CD4-positive, CD25-positive, alpha-beta regulatory T cell (primary cell): Measurements from ENCODE around the gene MAGT1. TPM values are rescaled to one million over a fixed set of nuclear protein-coding genes. Genes with fewer than 3 reads are reported as not detected.
"Not testable (repeated sequence)": the region's sequence is repeated elsewhere in the genome, so short reads cannot be mapped to it uniquely, and the experiment has no call there.

Source experiments
- ATAC-seq, 2 donors: fragments of 150-1000 bp; cut with Tn5 transposase; one replicate each; pipeline ENCODE4 v1.10.0; 2021; ENCODE audit warnings: low read depth in 2 of 2, moderate number of reproducible peaks in 2 of 2, moderate library complexity in 1 of 2
- DNase-seq, 3 donors: peaks; one replicate each; pipeline versions ENCODE4 v3.0.0 to v3.0.0-alpha.2; 2012 to 2022; ENCODE audit warnings: mixed read lengths in 1 of 3
- H3K27ac ChIP-seq: one replicate; pipeline ENCODE4 v1.7.0; 2013; ENCODE audit warnings: mild to moderate bottlenecking, low read length; ENCODE audit not compliant: insufficient read depth, poor library complexity, severe bottlenecking
- H3K27me3 ChIP-seq: one replicate; pipeline ENCODE4 v1.7.0; 2013; ENCODE audit warnings: low read length; ENCODE audit not compliant: control insufficient read depth, insufficient read depth
- H3K36me3 ChIP-seq: one replicate; pipeline ENCODE4 v1.7.0; 2013; ENCODE audit warnings: mild to moderate bottlenecking, low read length, moderate library complexity; ENCODE audit not compliant: control insufficient read depth, insufficient read depth
- H3K4me1 ChIP-seq: 2 replicates; pipeline ENCODE4 v1.7.0; 2013; ENCODE audit warnings: mild to moderate bottlenecking, low read length; ENCODE audit not compliant: insufficient read depth, control insufficient read depth, poor library complexity, severe bottlenecking
- H3K4me3 ChIP-seq: one replicate; pipeline ENCODE4 v1.7.0; 2013; ENCODE audit warnings: low read depth, mild to moderate bottlenecking, low read length, moderate library complexity
- H3K9me3 ChIP-seq, 2 experiments: 1 replicate in 1 of 2; 2 replicates in 1 of 2; pipeline ENCODE4 v1.7.0; 2013; ENCODE audit warnings: low read length in 2 of 2, mild to moderate bottlenecking in 1 of 2, moderate library complexity in 1 of 2; ENCODE audit not compliant: control insufficient read depth in 2 of 2
- H3K27ac Mint-ChIP-seq, 3 donors: one replicate each; pipeline ENCODE4 v1.8.0; 2020 to 2022; ENCODE audit warnings: mild to moderate bottlenecking in 3 of 3, mixed read lengths in 3 of 3, moderate library complexity in 2 of 3
- H3K27me3 Mint-ChIP-seq: one replicate; pipeline ENCODE4 v1.8.0; 2022; ENCODE audit warnings: mild to moderate bottlenecking, mixed read lengths
- H3K36me3 Mint-ChIP-seq: one replicate; pipeline ENCODE4 v1.8.0; 2020; ENCODE audit warnings: mixed read lengths
- H3K4me1 Mint-ChIP-seq, 4 donors: one replicate each; pipeline ENCODE4 v1.8.0; 2020 to 2022; ENCODE audit warnings: mixed read lengths in 4 of 4, mild to moderate bottlenecking in 1 of 4
- H3K4me3 Mint-ChIP-seq, 4 donors: one replicate each; pipeline ENCODE4 v1.8.0; 2020 to 2022; ENCODE audit warnings: mild to moderate bottlenecking in 4 of 4, mixed read lengths in 4 of 4, moderate library complexity in 3 of 4
- H3K9me3 Mint-ChIP-seq, 7 donors: one replicate each; pipeline ENCODE4 v1.8.0; 2020 to 2022; ENCODE audit warnings: mixed read lengths in 7 of 7, mild to moderate bottlenecking in 3 of 7, moderate library complexity in 2 of 7
- polyA plus RNA-seq, 4 donors: library from polyadenylated mRNA; unstranded; fragments of 300-500 nt; fragmentation: Illumina TruSeq; gene quantifications; one replicate each; pipeline ENCODE4 v1.2.3, GENCODE V29; 2021
- total RNA-seq: library from RNA; stranded (reverse); gene quantifications from one replicate; pipeline ENCODE4 v1.2.3, GENCODE V29; 2022

MAGT1 gene
- total RNA-seq: 37.8 TPM
- polyA plus RNA-seq: 10 to 100 TPM; 24.8 to 29.4 (median 28.2) TPM

DNA sequence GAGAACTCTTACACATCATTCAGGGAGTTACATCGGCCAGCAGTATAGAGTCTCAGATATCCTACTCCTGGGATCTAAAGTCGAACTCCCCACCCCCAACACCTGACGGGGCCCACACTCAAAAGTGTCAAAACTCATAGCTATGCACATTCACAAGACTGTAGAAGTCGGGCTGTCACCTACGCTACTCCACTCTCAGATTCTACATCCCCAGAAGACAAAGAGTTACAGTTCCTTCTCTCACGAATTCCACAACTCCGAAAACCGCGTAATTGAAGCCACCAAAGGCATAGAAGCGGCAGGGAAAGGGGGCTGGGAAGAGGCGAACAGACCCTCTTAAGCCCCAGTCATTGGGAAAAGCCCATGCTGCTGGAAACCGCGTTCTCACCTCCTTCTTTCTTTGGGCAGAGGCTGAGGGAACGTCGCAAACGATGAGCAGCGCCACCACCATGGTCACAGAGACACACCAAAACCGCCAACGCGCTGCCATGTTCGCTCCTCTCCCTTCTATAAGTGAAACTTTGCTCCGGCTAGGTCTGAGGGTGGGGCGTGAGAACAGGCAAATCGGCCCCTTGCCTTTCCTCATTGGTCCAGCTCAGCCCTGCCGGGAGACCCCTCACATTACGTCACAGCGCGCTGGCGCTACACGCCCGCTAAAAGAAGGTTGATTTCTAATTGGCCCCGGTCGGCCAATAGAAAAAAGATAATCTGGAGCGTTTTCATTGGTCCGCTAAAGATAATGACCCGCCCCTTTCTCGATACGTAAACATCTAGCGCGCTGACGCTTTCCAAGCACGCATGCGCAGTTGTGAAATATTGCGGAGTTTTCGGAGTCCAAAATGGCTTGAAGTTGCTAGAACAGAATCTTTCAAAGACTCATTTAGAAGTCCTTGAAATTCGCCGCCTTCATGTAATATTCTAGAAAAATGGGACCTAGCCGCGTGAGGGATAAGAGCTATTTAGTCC is at the start of gene MAGT1:
TSS of gene MAGT1 (minus strand) at position 515 of the 966 bp plus-strand sequence. CDS start at position 490, 25 bp downstream.
- H3K9me3 ChIP-seq: no peaks in the 10 kb centered on the region
- ATAC-seq: peak; percentile 90 to 92
- Mint-ChIP-seq H3K27me3 (no peaks in the 10 kb centered on the region), H3K4me3 (peak within 1 kb of the TSS; percentile 92 to 98 (median 94)), H3K27ac (peak within 1 kb of the TSS; percentile 97 to 100 (median 99)), H3K9me3 (peaks cover 0 to 4% (median 0%) of the 10 kb centered on the region in 7 donors), H3K36me3 (no peaks in the 10 kb centered on the region), H3K4me1 (peaks cover 5 to 43% (median 25%) of the 10 kb centered on the region in 4 donors)
- no peaks in the 10 kb centered on the region for H3K27me3 ChIP-seq
- peak within 1 kb of the TSS; percentile 95 for H3K27ac ChIP-seq
- H3K4me1 ChIP-seq: peaks cover 16% of the 10 kb centered on the region
- H3K36me3 ChIP-seq: no peaks in the 10 kb centered on the region
- DNase-seq: peak; percentile 88 to 96 (median 93)
- peak within 1 kb of the TSS; percentile 95 for H3K4me3 ChIP-seq

- not testable (repeated sequence) for H3K27ac ChIP-seq, H3K27me3 Mint-ChIP-seq, H3K4me1 ChIP-seq, H3K9me3 ChIP-seq, H3K36me3 Mint-ChIP-seq, ATAC-seq, H3K27me3 ChIP-seq, DNase-seq, H3K27ac Mint-ChIP-seq, H3K9me3 Mint-ChIP-seq, H3K4me3 ChIP-seq, H3K4me3 Mint-ChIP-seq, H3K36me3 ChIP-seq
- H3K4me1 Mint-ChIP-seq: peaks cover 0 to 17% (median 0%) of the 10 kb centered on the region in 4 donors
Measured at GRCh38 chrX:77945031-77945430, 49.8 kb upstream of the MAGT1 start.

DNA sequence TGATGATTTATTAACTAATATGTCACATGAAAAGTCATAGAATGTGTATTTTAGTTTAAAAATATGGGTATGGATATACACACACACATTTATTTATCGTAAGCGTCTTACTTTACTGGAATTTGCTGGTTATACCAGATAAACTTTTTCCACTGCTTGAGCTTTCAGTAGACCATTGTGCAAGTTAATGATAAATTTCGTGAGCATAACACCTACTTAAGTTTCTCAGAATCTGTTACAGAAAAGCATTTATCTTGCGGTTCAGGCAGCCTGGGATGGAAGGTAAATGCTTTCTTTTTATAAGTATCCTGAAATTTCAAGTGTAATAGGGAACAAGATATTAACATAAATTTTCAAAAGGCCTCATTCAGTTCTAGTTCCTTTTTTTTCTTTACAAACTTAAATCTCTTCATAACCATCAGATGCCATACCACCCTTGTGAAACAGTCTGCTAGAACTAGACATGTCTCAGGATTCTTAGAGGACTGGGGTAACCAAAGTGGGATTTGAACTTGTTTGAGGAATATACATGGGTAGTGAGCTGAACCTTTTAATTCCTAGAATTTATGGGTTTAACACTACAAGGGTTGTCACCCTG is 42.9 kb upstream of the MAGT1 start:
- no peak overlapping the region for H3K27ac ChIP-seq

DNA sequence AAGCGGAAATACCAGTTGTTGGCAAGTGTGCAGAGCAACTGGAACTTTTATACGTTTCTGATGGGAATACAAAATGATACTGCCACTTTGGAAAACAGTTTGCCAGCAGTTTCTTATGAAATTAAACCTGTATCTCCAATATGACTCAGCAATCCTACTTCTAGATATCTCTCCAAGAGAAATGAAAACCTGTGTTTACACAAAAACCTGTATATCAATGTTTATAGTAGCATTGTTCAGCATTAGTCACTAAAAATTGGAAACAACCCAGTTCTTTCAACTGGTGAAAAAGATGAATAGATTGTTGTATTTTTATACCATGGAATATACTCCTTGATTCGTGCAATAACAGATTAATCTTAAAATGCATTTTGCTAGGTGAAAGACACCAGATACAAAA is 42.1 kb upstream of the MAGT1 start:
- ATAC-seq: no peak
- no peaks in the 10 kb centered on the region for H3K9me3 ChIP-seq
- no peak overlapping the region for H3K27ac Mint-ChIP-seq

More for the DNA sequence above, 42.9 kb upstream of the MAGT1 start:
- Mint-ChIP-seq H3K36me3 (no peaks in the 10 kb centered on the region), H3K4me1 (peaks cover 0 to 17% (median 3%) of the 10 kb centered on the region in 4 donors), H3K27ac (no peak overlapping the region), H3K4me3 (no peak overlapping the region), H3K9me3 (no peaks in the 10 kb centered on the region), H3K27me3 (no peaks in the 10 kb centered on the region)
- Histone ChIP-seq H3K36me3 (no peaks in the 10 kb centered on the region), H3K9me3 (no peaks in the 10 kb centered on the region), H3K4me3 (no peak overlapping the region), H3K4me1 (no peaks in the 10 kb centered on the region), H3K27me3 (no peaks in the 10 kb centered on the region)
- ATAC-seq (no peak), DNase-seq (no peak)

GRCh38 chrX:77936299-77936698 is 41.1 kb upstream of the MAGT1 start:
- peaks cover 0 to 12% (median 3%) of the 10 kb centered on the region in 4 donors for H3K4me1 Mint-ChIP-seq
- no peak overlapping the region for H3K4me3 Mint-ChIP-seq
- H3K27me3 Mint-ChIP-seq: no peaks in the 10 kb centered on the region
- H3K27me3 ChIP-seq: no peaks in the 10 kb centered on the region
- H3K4me3 ChIP-seq: no peak overlapping the region
- H3K27ac Mint-ChIP-seq: no peak overlapping the region
- H3K36me3 Mint-ChIP-seq: no peaks in the 10 kb centered on the region
- H3K36me3 ChIP-seq: no peaks in the 10 kb centered on the region
- no peaks in the 10 kb centered on the region for H3K9me3 Mint-ChIP-seq
- no peaks in the 10 kb centered on the region for H3K9me3 ChIP-seq
- no peak overlapping the region for H3K27ac ChIP-seq
- H3K4me1 ChIP-seq: no peaks in the 10 kb centered on the region
- DNase-seq (no peak), ATAC-seq (no peak)

More for the DNA sequence above, 42.1 kb upstream of the MAGT1 start:
- Histone ChIP-seq H3K27me3 (no peaks in the 10 kb centered on the region), H3K4me3 (no peak overlapping the region), H3K4me1 (no peaks in the 10 kb centered on the region), H3K27ac (no peak overlapping the region), H3K36me3 (no peaks in the 10 kb centered on the region)
- no peak for DNase-seq
- H3K27me3 Mint-ChIP-seq: no peaks in the 10 kb centered on the region
- H3K4me1 Mint-ChIP-seq: peaks cover 0 to 14% (median 3%) of the 10 kb centered on the region in 4 donors
- H3K36me3 Mint-ChIP-seq: no peaks in the 10 kb centered on the region
- no peaks in the 10 kb centered on the region for H3K9me3 Mint-ChIP-seq
- no peak overlapping the region for H3K4me3 Mint-ChIP-seq

GRCh38 chrX:77935886-77936285 is 40.7 kb upstream of the MAGT1 start:
- H3K27me3 Mint-ChIP-seq: no peaks in the 10 kb centered on the region
- no peaks in the 10 kb centered on the region for H3K9me3 Mint-ChIP-seq
- H3K4me1 ChIP-seq: no peaks in the 10 kb centered on the region
- H3K4me3 ChIP-seq: no peak overlapping the region
- no peak overlapping the region for H3K27ac ChIP-seq
- no peaks in the 10 kb centered on the region for H3K36me3 ChIP-seq
- no peaks in the 10 kb centered on the region for H3K9me3 ChIP-seq
- DNase-seq: no peak
- H3K36me3 Mint-ChIP-seq: no peaks in the 10 kb centered on the region
- no peak overlapping the region for H3K27ac Mint-ChIP-seq
- no peak for ATAC-seq
- H3K4me1 Mint-ChIP-seq: peaks cover 0 to 12% (median 3%) of the 10 kb centered on the region in 4 donors
- no peak overlapping the region for H3K4me3 Mint-ChIP-seq
- H3K27me3 ChIP-seq: no peaks in the 10 kb centered on the region

GRCh38 chrX:77930581-77930980 is 35.3 kb upstream of the MAGT1 start:
- no peaks in the 10 kb centered on the region for H3K4me1 ChIP-seq
- ATAC-seq: no peak
- no peaks in the 10 kb centered on the region for H3K9me3 ChIP-seq
- no peak overlapping the region for H3K4me3 Mint-ChIP-seq
- H3K27me3 ChIP-seq: no peaks in the 10 kb centered on the region
- no peak overlapping the region for H3K27ac Mint-ChIP-seq
- H3K27ac ChIP-seq: no peak overlapping the region
- H3K4me1 Mint-ChIP-seq: peaks cover 0 to 12% (median 5%) of the 10 kb centered on the region in 4 donors
- no peaks in the 10 kb centered on the region for H3K27me3 Mint-ChIP-seq
- DNase-seq: no peak
- H3K36me3 ChIP-seq: no peaks in the 10 kb centered on the region
- no peak overlapping the region for H3K4me3 ChIP-seq
- H3K9me3 Mint-ChIP-seq: no peaks in the 10 kb centered on the region
- H3K36me3 Mint-ChIP-seq: peaks cover 4% of the 10 kb centered on the region
